ENCODE measurements around the gene PLB1.

PLB1 gene

DNA sequence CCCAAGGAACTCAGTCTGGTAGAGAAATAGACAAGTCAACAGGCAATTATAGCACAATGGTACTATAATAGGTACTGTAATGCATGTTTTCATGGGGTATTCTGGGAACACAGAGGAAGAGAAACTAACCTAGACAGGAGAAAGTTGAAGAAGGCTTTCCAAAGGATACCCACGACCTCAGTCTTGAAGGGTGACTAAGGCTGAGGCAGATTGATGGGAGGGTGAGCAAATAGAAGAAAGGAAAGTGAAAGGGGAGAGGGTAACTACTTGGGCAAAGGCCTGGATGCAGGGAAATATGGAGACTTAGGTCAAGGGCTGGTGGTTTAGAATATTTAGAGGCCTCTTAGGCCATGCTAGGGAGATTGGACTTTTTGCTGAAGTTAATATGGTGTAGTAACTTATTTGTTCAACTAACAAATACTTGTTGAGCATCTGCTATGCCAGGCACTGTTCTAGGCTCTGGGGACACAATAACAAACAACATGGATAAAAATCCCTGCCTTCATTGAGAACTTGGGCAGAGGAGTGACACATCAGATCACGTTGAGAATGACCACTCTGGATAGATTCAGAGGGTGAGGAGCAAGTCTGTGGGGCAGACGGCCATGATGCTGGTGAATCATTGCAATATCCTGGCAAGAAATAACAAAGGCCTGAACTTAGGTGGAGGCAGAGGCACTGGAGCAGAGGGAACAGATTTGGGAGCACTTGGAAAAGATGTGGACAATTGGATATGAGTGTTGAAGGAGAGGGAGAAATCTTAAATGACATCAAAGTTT is 56.4 kb downstream of the PLB1 start:
- TF ChIP-seq POLR2AphosphoS5 (IDR thresholded peaks at IDR 0.05; ENCODE audit: low read depth, low read length), result no peak
- no peak for TF ChIP-seq PAX5 (IDR thresholded peaks at IDR 0.05; ENCODE audit: insufficient read depth, low read length, severe bottlenecking)
- no peak for TF ChIP-seq TAF1 (IDR thresholded peaks at IDR 0.05; ENCODE audit: low read depth, low read length)
- FAIRE-seq, result no peak
- DNase-seq (ENCODE audit: insufficient read length, low spot score), result no peak

DNA sequence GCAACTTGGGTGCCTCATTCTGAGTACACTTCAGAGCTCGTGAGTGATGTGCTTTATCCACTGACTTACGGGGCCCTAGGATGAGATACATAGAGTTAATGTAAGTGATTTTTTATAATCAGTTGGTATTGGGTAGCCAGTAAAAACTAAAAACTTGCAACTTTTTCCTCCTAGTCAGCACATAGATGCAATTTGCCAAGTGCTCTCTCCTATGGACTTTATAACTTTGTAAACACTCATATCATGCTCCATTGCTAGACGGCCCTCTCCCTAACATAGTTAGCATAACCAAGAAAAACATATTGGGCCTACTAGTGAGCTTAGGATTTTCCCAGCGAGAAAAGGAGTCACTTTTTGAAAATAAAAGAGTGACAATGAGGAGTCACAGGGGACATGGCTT is 60.4 kb downstream of the PLB1 start:
- DNase-seq (ENCODE audit: insufficient read length, low spot score) (no peak), FAIRE-seq (no peak)
- TF ChIP-seq POU2F2 (IDR thresholded peaks at IDR 0.05; ENCODE audit: low read depth, low read length) (no peak), SPI1 (IDR thresholded peaks at IDR 0.05; ENCODE audit: low read depth, low read length) (no peak), PAX5 (IDR thresholded peaks at IDR 0.05; ENCODE audit: insufficient read depth, low read length, severe bottlenecking) (no peak), POLR2A (IDR thresholded peaks at IDR 0.05; ENCODE audit: low read depth, low read length) (no peak), TAF1 (IDR thresholded peaks at IDR 0.05; ENCODE audit: low read depth, low read length) (no peak), POLR2AphosphoS5 (IDR thresholded peaks at IDR 0.05; ENCODE audit: low read depth, low read length) (no peak)

GRCh38 chr2:28557389-28558131 is 61.7 kb downstream of the PLB1 start:
- TF ChIP-seq POLR2AphosphoS5 (IDR thresholded peaks at IDR 0.05; ENCODE audit: low read depth, low read length) (no peak), SPI1 (IDR thresholded peaks at IDR 0.05; ENCODE audit: low read depth, low read length) (no peak), POLR2A (IDR thresholded peaks at IDR 0.05; ENCODE audit: low read depth, low read length) (no peak), PAX5 (IDR thresholded peaks at IDR 0.05; ENCODE audit: insufficient read depth, low read length, severe bottlenecking) (no peak), TAF1 (IDR thresholded peaks at IDR 0.05; ENCODE audit: low read depth, low read length) (no peak)
- FAIRE-seq, result no peak
- DNase-seq (ENCODE audit: insufficient read length, low spot score), result no peak

GRCh38 chr2:28558158-28558820 is 62.4 kb downstream of the PLB1 start:
- TF ChIP-seq POU2F2 (IDR thresholded peaks at IDR 0.05; ENCODE audit: low read depth, low read length) (no peak), SPI1 (IDR thresholded peaks at IDR 0.05; ENCODE audit: low read depth, low read length) (no peak), POLR2A (IDR thresholded peaks at IDR 0.05; ENCODE audit: low read depth, low read length) (no peak), PAX5 (IDR thresholded peaks at IDR 0.05; ENCODE audit: insufficient read depth, low read length, severe bottlenecking) (no peak)
- DNase-seq (ENCODE audit: insufficient read length, low spot score), result no peak
- no peak for FAIRE-seq

DNA sequence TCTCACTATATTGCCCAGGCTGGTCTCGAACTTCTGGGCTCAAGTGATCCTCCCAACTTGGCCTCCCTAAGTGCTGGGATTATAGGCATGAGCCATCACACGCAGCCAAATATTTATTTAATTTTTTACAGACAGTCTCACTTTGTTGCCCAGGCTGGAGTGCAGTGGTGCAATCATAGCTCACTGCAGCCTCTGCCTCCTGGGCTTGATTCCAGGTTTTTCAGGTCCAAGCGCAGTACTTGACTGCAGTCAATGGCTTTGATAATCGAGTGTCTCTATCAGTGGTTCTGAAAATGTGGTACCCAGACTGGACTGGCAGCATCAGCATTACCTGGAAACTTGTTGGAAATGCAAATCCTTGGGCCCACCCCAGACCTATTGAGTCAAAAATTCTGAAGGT is 63.1 kb downstream of the PLB1 start:
- no peak for DNase-seq (ENCODE audit: insufficient read length, low spot score)
- no peak for TF ChIP-seq POLR2AphosphoS5 (IDR thresholded peaks at IDR 0.05; ENCODE audit: low read depth, low read length)
- TF ChIP-seq POU2F2 (IDR thresholded peaks at IDR 0.05; ENCODE audit: low read depth, low read length), result no peak
- no peak for TF ChIP-seq TAF1 (IDR thresholded peaks at IDR 0.05; ENCODE audit: low read depth, low read length)
- TF ChIP-seq PAX5 (IDR thresholded peaks at IDR 0.05; ENCODE audit: insufficient read depth, low read length, severe bottlenecking), result no peak
- TF ChIP-seq POLR2A (IDR thresholded peaks at IDR 0.05; ENCODE audit: low read depth, low read length), result no peak
- no peak for TF ChIP-seq SPI1 (IDR thresholded peaks at IDR 0.05; ENCODE audit: low read depth, low read length)
- FAIRE-seq, result no peak

DNA sequence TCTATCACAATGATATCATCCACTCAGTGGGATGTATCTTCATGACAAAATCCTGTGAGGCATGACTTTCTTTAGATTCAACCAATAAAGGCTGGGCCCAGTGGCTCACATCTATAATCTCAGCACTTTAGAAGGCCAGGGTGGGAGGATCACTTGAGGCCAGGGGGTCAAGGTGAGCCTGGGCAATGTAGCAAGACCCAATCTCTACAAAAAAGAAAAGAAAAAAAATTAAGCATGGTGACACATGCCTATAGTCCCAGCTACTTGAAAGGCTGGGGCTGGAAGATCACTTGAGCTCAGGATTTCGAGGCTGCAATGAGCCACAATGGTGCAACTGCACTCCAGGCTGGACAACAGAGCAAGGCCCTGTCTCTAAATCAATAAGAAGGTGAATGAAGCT is 68.0 kb downstream of the PLB1 start:
- DNase-seq (ENCODE audit: insufficient read length, low spot score) (no peak), FAIRE-seq (no peak)
- TF ChIP-seq SPI1 (IDR thresholded peaks at IDR 0.05; ENCODE audit: low read depth, low read length), result no peak
- TF ChIP-seq PAX5 (IDR thresholded peaks at IDR 0.05; ENCODE audit: insufficient read depth, low read length, severe bottlenecking), result no peak
- no peak for TF ChIP-seq POLR2AphosphoS5 (IDR thresholded peaks at IDR 0.05; ENCODE audit: low read depth, low read length)
- no peak for TF ChIP-seq POLR2A (IDR thresholded peaks at IDR 0.05; ENCODE audit: low read depth, low read length)
- TF ChIP-seq POU2F2 (IDR thresholded peaks at IDR 0.05; ENCODE audit: low read depth, low read length), result no peak
- TF ChIP-seq TAF1 (IDR thresholded peaks at IDR 0.05; ENCODE audit: low read depth, low read length), result no peak

GRCh38 chr2:28564346-28564745 is 68.5 kb downstream of the PLB1 start:
- FAIRE-seq (no peak), DNase-seq (ENCODE audit: insufficient read length, low spot score) (no peak)
- TF ChIP-seq POLR2A (IDR thresholded peaks at IDR 0.05; ENCODE audit: low read depth, low read length) (no peak), TAF1 (IDR thresholded peaks at IDR 0.05; ENCODE audit: low read depth, low read length) (no peak), SPI1 (IDR thresholded peaks at IDR 0.05; ENCODE audit: low read depth, low read length) (no peak), POU2F2 (IDR thresholded peaks at IDR 0.05; ENCODE audit: low read depth, low read length) (no peak), POLR2AphosphoS5 (IDR thresholded peaks at IDR 0.05; ENCODE audit: low read depth, low read length) (no peak), PAX5 (IDR thresholded peaks at IDR 0.05; ENCODE audit: insufficient read depth, low read length, severe bottlenecking) (no peak)

DNA sequence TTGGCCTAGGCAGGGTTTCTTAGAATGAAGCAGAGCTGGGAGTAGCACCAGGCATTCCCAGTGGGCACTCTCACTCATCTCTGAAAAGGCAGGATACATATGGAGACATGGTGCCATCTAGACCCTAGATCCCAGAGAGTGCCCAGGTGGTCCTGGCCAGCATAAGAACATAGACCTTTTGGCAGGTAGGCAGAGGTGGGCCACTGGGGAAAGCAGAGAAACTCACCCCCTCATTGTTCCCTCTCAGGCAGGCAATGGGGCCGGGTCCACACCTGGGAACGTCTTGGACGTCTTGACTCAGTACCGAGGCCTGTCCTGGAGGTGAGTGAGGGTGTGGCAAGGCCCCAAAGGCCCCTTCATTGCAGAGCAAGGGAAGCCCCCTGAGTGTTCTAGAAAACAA is 69.2 kb downstream of the PLB1 start:
- DNase-seq (ENCODE audit: insufficient read length, low spot score) (no peak), FAIRE-seq (no peak)
- no peak for TF ChIP-seq PAX5 (IDR thresholded peaks at IDR 0.05; ENCODE audit: insufficient read depth, low read length, severe bottlenecking)
- no peak for TF ChIP-seq TAF1 (IDR thresholded peaks at IDR 0.05; ENCODE audit: low read depth, low read length)
- no peak for TF ChIP-seq POU2F2 (IDR thresholded peaks at IDR 0.05; ENCODE audit: low read depth, low read length)

DNA sequence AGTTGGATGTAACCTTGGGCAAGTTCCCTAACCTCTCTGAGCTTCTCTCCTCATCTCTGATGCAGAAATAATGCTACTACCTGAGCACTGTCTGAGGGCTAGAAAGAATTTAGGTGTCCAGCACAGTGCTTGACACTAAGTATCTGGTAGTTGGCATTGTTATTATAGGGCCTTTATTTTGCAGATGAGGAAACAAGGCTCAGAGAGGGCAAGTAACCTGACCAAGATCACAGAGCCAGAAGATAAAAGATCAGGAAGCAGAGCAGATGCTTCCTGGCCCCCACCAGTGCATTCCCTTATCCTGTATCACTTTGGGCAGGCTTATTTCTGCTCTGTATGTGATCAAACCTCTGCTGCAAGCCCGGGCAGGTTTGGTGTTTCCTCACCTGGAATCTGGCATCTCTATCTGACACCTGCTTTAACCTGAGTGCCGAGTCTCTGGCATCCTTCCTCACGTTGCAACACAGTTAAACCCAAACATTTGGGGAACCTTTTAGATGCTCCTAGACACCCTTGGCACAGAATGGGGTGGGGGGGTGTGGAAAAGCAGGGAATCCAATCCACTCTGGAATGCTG is 69.9 kb downstream of the PLB1 start:
- no peak for DNase-seq (ENCODE audit: insufficient read length, low spot score)
- TF ChIP-seq TAF1 (IDR thresholded peaks at IDR 0.05; ENCODE audit: low read depth, low read length) (no peak), POLR2AphosphoS5 (IDR thresholded peaks at IDR 0.05; ENCODE audit: low read depth, low read length) (no peak), SPI1 (IDR thresholded peaks at IDR 0.05; ENCODE audit: low read depth, low read length) (no peak), PAX5 (IDR thresholded peaks at IDR 0.05; ENCODE audit: insufficient read depth, low read length, severe bottlenecking) (no peak)
- FAIRE-seq, result no peak

All from GM12891 (cell line).